D721Med (cell line): ENCODE results near the gene TFAP2B.

Experiments used
- DNase-seq: peaks from one replicate; pipeline ENCODE4 v3.0.0; 2011; ENCODE audit warnings: low spot score; ENCODE audit not compliant: insufficient read length
- FAIRE-seq: peaks from 2 replicates; lab custom pipeline; 2011; peaks lifted over from hg19 to GRCh38; lab: Jason Lieb, UNC
- CTCF ChIP-seq: IDR thresholded peaks from 2 replicates; pipeline ENCODE4 v1.5.1; 2012; ENCODE audit warnings: mild to moderate bottlenecking, control low read depth; ENCODE audit not compliant: insufficient read depth; ENCODE audit errors: missing control alignments

Gene TFAP2B

GRCh38 chr6:50831186-50831585 lies 12.5 kb downstream of the TFAP2B start:
- FAIRE-seq (no peak), DNase-seq (no peak)
- TF ChIP-seq CTCF: no peak

DNA sequence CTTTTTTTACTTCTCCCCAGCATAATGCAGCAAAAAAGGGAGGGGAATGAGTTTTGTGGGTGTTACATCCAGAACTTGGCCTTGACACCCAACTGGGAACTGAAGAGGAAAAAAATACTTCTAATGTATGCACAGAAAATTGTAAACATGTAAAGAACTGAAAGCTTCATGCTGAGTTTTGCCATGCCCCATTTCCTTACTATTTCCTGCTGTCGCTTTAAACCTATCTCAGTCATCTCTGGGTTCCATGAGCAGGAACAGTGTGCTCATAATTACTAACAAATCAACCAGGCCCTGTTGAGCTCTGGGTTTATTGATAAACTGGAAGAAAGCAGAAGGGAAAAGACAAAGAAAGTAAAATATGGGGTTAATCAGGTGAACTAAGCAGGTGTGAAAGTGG lies 14.2 kb downstream of the TFAP2B start:
- DNase-seq (no peak), FAIRE-seq (no peak)
- no peak for TF ChIP-seq CTCF

GRCh38 chr6:50834929-50835410 lies 16.3 kb downstream of the TFAP2B start:
- no peak for TF ChIP-seq CTCF
- DNase-seq: no peak
- FAIRE-seq: no peak

- DNase-seq (no peak), FAIRE-seq (no peak)
- TF ChIP-seq CTCF: no peak
These were observed 17.6 kb downstream of the TFAP2B start for GRCh38 chr6:50836231-50836630.

DNA sequence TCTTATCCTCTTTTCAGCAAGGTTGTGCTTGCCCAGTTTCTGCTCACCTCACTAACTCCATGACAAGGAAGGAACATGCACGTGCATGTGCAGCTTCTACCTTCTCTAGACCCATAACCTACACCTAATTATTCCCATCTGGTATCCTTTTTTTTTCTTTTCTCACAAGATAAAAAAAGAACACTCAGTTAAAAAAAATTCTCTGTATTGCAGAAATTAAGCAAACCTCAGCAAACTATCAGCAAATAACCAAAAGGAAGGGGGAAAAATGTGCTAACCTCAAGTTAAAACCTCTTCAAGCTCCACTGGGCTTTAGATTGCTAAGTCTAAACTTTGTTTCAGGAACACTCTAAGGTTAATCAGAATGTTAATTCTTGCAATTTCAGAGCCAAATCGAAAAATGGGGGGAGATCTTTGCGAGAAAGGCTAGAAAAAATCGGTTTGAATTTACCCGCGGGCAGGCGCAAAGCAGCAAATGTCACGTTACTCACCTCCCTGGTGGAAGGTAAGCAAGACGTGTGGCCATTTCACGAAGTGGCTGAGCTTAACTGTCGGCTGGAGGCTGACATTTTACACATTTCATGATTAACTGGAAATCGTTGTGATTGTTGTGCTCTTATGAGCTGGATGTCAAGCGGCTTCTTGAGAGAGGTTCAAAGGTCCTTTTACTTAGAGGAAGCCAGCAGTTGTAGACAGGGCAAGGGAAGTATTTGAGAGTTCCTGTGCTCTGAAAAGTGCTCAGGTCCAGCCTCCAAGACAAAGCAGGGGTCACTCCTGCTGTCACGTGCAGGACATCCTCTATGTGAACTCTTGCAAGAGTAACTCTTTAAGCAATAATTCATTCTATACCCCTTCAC lies 19.1 kb downstream of the TFAP2B start:
- FAIRE-seq (no peak), DNase-seq (no peak)

DNA sequence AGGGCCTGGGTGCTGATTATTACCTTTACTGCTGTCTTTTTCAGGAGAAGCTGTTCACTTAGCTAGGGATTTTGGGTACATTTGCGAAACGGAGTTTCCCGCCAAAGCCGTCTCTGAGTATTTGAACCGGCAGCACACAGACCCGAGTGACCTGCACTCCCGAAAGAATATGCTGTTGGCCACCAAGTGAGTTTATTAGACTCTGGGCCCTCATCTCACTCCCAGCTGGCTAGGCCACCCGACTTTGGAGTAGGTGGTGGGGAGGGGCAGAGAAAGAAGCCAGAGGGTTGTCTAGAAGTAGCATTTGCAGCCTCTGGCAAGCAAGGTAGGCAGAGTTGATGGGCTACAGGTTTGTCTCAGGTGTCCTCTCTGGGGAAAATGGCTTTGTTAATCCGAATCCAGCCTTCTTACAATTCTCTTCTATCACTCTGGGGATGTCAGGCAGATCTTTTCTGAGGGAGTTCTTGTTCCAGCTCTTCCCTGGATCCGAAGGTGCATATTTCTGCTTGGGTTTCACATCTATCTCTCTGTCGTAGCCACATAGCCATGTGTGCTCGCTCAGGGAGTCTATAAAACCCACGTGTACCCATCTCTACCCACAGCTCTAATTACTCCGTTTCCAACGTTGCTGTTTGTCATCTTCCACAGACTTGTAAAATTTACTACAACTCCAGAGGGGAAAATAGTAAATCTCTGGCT lies 21.6 kb downstream of the TFAP2B start:
- FAIRE-seq (no peak), DNase-seq (no peak)
- TF ChIP-seq CTCF: no peak

More for the DNA sequence above, 19.1 kb downstream of the TFAP2B start:
- TF ChIP-seq CTCF: no peak
